Renal pelvis (tissue), 4 donors: ENCODE data around the gene CDK11A. TPM values are rescaled to one million over a fixed set of nuclear protein-coding genes. Genes with fewer than 3 reads are reported as not detected.
"Not testable (repeated sequence)": the region's sequence is repeated elsewhere in the genome, so short reads cannot be mapped to it uniquely, and the experiment has no call there.

Source experiments
- DNase-seq: peaks from one replicate; pipeline ENCODE4 v3.0.0-alpha.2; 2013
- polyA plus RNA-seq, 3 donors: library from polyadenylated mRNA; unstranded; fragments of 120-200 nt; gene quantifications; one replicate each; pipeline ENCODE4 v1.2.1, GENCODE V29; 2013; ENCODE audit not compliant: insufficient read length in 3 of 3

CDK11A gene
- polyA plus RNA-seq, 3 donors = 33.5 to 41.9 (median 35.7) TPM

DNA sequence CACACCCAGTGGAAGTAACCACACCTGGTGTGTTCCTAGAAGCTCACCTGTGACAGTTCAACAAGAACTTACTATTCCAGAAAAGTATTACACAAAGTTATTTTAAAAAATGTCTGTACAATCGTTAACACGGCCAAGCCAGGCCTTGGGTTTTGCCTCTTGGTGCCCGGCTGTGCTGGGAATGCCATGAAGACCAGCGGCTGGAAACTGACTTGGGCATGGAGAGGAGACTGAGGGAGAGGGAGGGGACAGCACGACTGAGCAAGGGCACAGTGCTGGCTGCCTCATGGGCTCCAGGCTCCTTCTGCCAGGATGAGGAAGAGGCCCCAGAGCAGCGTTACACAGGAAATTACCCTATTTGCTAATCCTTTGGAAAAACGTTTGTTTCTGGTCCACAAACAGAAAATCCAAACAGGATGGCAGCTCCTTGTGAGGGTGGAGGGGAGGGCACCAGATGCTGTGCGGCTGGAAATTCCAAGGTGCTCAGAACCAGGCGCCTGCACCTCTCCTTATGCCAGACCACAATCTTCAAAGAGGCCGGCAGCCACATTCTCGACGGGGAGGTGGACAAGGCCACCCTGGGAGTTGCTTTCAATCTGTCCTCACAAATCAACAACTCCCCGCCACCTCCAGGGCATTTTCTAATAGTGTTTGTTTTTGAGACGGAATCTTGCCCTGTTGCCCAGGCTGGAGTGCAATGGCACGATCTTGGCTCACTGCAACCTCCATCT lies 61.2 kb downstream of the CDK11A start:
- not testable (repeated sequence) for DNase-seq

DNA sequence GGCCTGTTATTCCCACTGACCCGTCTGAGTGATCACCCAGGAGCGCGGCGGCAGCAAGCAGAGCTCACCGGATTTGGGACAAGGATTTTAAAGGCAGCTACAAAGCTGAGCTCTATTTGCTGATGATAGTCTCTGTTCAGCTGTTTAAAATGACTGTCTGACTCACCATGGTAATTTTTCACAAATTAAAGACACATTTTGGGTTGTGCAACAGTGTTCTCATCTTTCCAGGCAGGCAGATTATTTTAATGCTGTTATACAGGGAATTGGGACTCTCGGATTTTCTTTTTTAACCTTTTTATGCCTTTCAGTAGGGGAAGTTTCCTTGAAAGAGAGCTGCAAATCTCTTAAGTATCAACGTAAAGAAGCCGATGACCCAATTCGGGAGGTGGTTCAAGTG lies 61.8 kb downstream of the CDK11A start:
- not testable (repeated sequence) for DNase-seq

DNA sequence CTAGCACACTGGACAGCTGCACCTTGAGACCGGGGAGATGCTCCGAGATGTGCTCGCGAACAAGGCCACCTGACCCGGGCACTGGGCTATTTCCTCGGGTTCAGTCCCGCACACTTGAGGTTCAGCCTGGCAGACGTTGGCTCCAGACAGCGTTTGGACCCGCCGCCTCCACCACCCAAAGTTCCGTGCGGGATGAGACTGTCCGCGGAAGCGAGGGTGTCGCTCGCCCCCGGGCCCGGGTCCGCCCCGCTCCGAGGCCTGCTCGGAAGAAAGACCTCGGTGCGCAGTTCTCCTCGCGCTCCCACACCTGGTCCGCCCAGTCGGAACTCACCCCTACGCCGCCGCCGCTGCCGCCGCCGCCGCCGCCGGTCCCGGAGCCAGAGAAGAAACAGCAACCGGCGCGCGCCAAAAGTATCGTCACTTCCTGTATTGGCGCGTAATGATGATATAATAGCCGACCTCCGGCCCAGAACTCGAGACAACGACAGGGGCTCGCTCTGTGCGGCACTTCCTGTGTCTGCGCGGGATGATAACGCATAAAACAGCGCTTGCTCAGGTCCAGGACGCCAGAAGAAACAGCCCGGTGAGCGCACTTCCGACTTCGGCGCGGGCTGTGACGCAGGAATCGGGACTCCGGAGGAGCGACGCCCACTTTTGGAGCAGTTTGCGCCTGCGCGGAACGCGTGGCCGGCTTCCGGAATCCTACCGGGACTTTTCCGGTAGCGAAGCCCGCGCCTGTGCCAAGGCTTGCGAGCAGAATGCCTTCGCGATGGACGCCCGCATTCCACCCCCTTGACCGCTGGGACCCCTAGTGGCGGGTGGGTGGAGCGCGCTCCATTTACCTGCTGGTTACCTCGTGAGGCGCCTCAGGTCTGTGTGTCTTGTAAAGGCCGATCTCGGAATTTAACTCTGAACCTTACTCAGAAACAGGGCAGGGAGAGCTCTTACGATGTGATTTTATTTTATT lies 65.3 kb downstream of the CDK11A start, which contains the start of gene CDK11B:
Gene CDK11B (minus strand): TSS at position 422 of the 967 bp plus-strand sequence. CDS start 1,519 bp downstream, outside the sequence.
- peak; percentile 93 for DNase-seq

Other genes starting within 250 kb of the CDK11A start
- gene ATAD3A, start 212.2 kb downstream of the CDK11A start, polyA plus RNA-seq = 10 to 100 TPM; 28.5 to 33.5 (median 32.7) TPM
- gene TMEM240, start 183.7 kb downstream of the CDK11A start, polyA plus RNA-seq = 1 to 10 TPM; 5.0 to 9.6 (median 8.6) TPM
- gene SSU72, start 149.5 kb downstream of the CDK11A start, polyA plus RNA-seq = 10 to 100 TPM; 84.8 to 85.3 (median 84.9) TPM
- 1 to 10 TPM; 2.1 to 4.8 (median 3.4) TPM for gene FNDC10, start 124.2 kb downstream of the CDK11A start, polyA plus RNA-seq
- 10 to 100 TPM; 46.2 to 72.1 (median 56.6) TPM for gene MIB2, start 108.9 kb downstream of the CDK11A start, polyA plus RNA-seq
- 10 to 100 TPM; 22.6 to 34.6 (median 34.1) TPM for gene MMP23B, start 92.2 kb downstream of the CDK11A start, polyA plus RNA-seq
- 10 to 100 TPM; 38.5 to 44.2 (median 42.7) TPM for gene CDK11B, start 65.4 kb downstream of the CDK11A start, polyA plus RNA-seq
- gene SLC35E2B, start 31.6 kb downstream of the CDK11A start, polyA plus RNA-seq = 10 to 100 TPM; 64.0 to 97.8 (median 91.0) TPM
- gene NADK, start 54.1 kb upstream of the CDK11A start, polyA plus RNA-seq = 10 to 100 TPM; 49.2 to 52.8 (median 49.6) TPM
- 100 to 1,000 TPM; 250 to 287 (median 267) TPM for gene GNB1, start 166.7 kb upstream of the CDK11A start, polyA plus RNA-seq
- 1 to 10 TPM in 1 of 3 donors, under 1 TPM in 2; 0.56 to 1.1 (median 0.71) TPM for gene CALML6, start 190.9 kb upstream of the CDK11A start, polyA plus RNA-seq
- gene TMEM52, start 194.9 kb upstream of the CDK11A start, polyA plus RNA-seq = 1 to 10 TPM; 1.5 to 2.2 (median 1.8) TPM